Measurements from ENCODE around the gene GRIA2.

GRCh38 chr4:157265281-157265680, 44.8 kb downstream of the GRIA2 start:
- TF ChIP-seq CTCF (IDR thresholded peaks at IDR 0.05) (no peak), POLR2AphosphoS5 (IDR thresholded peaks at IDR 0.05) (no peak), POLR2A (IDR thresholded peaks at IDR 0.05) (no peak)

Measured in upper lobe of left lung (tissue), 4 donors.